22Rv1 (cell line): ENCODE results near the gene PTGDR2.

Source experiments
- ZFX ChIP-seq: fragments of 450-650 bp; IDR thresholded peaks from 2 replicates; pipeline ENCODE4 v1.6.1; 2017; ENCODE audit warnings: antibody characterized with exemption, borderline replicate concordance
- TF ChIP-seq, protein P1 (sequence below): fragments of 450-650 bp; IDR thresholded peaks from 2 replicates; pipeline ENCODE4 v1.5.1; 2017; ENCODE audit warnings: mild to moderate bottlenecking

DNA sequence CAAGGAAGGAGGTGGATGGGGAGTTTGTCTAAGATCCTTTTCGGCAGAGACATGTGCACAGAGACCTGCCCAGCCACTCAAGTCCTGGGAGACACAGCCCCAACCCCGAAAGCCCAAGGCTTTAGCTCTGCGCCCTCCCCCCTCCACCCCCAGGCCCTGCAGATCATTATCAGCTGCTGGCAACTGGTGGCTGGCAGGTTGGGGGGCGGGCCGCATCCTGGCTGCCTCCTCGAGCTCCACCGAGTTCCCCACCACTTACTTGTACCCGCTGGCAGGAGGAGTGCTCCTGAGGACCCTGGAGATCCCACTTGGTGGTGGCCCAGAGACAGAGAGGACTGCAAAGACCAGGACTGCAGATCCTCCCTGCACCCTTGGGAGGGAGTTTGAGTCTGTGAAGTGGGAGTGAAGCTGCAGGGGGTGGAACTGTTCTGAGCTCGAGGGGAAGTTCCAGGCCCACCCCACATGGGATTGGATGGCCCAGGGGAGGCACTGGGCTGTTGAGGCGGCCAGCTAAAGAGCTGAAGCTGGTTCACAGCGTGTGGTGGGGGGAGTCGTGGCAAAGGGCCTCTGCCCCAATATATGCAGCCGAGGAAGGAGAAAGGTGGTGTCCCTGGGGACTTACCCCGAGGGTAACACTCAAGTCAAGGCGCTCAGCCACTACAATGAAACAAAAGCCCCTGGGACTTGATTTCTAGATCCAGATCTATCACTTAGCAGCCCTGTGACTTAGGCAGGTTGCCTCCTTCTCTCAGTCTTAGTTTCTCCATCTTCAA is 33.7 kb downstream of the PTGDR2 start:
- TF ChIP-seq, protein P1, sequence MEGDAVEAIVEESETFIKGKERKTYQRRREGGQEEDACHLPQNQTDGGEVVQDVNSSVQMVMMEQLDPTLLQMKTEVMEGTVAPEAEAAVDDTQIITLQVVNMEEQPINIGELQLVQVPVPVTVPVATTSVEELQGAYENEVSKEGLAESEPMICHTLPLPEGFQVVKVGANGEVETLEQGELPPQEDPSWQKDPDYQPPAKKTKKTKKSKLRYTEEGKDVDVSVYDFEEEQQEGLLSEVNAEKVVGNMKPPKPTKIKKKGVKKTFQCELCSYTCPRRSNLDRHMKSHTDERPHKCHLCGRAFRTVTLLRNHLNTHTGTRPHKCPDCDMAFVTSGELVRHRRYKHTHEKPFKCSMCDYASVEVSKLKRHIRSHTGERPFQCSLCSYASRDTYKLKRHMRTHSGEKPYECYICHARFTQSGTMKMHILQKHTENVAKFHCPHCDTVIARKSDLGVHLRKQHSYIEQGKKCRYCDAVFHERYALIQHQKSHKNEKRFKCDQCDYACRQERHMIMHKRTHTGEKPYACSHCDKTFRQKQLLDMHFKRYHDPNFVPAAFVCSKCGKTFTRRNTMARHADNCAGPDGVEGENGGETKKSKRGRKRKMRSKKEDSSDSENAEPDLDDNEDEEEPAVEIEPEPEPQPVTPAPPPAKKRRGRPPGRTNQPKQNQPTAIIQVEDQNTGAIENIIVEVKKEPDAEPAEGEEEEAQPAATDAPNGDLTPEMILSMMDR = no peak
- TF ChIP-seq ZFX = no peak
